Astrocyte (in vitro differentiated cells and primary cell): ENCODE data around the gene ACOT7.

Source experiments
- EZH2 ChIP-seq: IDR thresholded peaks from 2 replicates; pipeline ENCODE4 v1.6.1; 2012; ENCODE audit warnings: mild to moderate bottlenecking, low read length, inconsistent platforms; ENCODE audit not compliant: insufficient read depth
- TF ChIP-seq, protein P1 (sequence below): IDR thresholded peaks from 2 replicates; pipeline ENCODE4 v1.5.1; 2011; ENCODE audit warnings: low read depth, mild to moderate bottlenecking, inconsistent platforms, low read length, moderate library complexity; ENCODE audit not compliant: insufficient read depth

- TF ChIP-seq, protein P1, sequence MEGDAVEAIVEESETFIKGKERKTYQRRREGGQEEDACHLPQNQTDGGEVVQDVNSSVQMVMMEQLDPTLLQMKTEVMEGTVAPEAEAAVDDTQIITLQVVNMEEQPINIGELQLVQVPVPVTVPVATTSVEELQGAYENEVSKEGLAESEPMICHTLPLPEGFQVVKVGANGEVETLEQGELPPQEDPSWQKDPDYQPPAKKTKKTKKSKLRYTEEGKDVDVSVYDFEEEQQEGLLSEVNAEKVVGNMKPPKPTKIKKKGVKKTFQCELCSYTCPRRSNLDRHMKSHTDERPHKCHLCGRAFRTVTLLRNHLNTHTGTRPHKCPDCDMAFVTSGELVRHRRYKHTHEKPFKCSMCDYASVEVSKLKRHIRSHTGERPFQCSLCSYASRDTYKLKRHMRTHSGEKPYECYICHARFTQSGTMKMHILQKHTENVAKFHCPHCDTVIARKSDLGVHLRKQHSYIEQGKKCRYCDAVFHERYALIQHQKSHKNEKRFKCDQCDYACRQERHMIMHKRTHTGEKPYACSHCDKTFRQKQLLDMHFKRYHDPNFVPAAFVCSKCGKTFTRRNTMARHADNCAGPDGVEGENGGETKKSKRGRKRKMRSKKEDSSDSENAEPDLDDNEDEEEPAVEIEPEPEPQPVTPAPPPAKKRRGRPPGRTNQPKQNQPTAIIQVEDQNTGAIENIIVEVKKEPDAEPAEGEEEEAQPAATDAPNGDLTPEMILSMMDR, result no peak
- no peak for TF ChIP-seq EZH2
Measured at GRCh38 chr1:6342056-6342455, 51.5 kb downstream of the ACOT7 start.
